Left forelimb (tissue), 1 donor: Measurements from ENCODE around the gene MCHR1.

Experiments used
- DNase-seq: peaks from one replicate; pipeline ENCODE4 v3.0.0-alpha.2; 2018; ENCODE audit warnings: low spot score

MCHR1 gene, protein sequence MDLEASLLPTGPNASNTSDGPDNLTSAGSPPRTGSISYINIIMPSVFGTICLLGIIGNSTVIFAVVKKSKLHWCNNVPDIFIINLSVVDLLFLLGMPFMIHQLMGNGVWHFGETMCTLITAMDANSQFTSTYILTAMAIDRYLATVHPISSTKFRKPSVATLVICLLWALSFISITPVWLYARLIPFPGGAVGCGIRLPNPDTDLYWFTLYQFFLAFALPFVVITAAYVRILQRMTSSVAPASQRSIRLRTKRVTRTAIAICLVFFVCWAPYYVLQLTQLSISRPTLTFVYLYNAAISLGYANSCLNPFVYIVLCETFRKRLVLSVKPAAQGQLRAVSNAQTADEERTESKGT

DNA sequence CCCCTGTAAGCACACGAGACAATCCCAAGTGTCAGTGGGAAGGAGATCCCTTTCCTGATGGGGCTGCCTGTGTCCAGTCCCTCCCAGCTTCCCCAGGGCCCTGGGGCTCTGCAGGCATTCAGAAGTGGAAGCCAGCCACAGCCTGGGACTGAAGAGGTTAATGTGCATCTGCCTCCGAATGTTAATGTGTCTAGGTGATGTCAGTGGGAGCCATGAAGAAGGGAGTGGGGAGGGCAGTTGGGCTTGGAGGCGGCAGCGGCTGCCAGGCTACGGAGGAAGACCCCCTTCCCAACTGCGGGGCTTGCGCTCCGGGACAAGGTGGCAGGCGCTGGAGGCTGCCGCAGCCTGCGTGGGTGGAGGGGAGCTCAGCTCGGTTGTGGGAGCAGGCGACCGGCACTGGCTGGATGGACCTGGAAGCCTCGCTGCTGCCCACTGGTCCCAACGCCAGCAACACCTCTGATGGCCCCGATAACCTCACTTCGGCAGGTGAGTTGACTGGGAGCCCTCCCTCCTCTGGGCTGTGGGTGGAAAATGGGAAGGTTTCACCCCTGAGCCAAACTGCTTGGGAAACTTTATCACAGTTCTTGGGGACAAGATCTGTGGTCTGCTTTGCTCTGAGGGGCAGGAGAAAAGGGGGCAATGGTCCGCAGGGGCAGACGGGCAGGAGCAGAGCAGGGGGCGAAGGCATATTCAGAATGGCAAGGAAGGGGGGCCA lies at the start of gene MCHR1:
TSS of gene MCHR1 (plus strand) at position 236 of the 715 bp plus-strand sequence. CDS start at position 405, 169 bp downstream.
- DNase-seq, result no peak

DNA sequence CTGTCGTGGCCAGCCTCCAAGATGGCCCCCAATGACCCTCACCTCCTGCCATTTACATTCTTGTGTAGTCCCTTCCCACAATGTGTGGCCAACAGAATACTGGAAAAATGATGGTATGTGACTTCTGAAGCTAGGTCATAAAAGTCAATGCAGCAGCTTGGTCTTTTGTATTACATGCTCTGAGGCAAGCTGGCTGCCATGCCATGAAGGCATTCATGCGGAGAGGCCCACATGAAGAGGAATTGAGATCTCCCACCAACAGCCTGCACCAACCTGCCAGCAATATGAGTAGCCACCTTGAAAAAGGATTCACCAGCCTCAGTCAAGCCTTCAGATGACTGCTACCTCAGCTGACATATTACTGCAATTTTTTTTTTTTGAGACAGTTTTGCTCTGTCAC lies 47.4 kb upstream of the MCHR1 start:
- DNase-seq, result no peak

DNA sequence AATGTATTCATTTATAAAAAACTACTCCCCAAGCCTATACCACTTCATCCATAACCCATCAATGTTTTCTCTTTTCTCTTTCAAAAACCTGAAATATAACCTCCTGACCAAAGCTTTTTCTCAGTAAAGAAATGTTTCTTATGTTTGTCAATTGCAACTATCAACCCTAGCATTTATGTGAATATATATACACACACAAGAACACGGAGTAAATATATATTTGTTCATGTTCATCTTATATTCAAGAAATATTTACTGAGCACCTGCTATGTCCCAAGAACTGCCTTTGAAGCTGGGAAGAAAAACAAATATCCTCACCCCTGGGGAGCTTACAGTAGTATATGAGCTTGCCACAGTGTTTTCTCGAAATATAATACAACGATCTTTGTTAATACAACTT lies 46.2 kb upstream of the MCHR1 start:
- no peak for DNase-seq

DNA sequence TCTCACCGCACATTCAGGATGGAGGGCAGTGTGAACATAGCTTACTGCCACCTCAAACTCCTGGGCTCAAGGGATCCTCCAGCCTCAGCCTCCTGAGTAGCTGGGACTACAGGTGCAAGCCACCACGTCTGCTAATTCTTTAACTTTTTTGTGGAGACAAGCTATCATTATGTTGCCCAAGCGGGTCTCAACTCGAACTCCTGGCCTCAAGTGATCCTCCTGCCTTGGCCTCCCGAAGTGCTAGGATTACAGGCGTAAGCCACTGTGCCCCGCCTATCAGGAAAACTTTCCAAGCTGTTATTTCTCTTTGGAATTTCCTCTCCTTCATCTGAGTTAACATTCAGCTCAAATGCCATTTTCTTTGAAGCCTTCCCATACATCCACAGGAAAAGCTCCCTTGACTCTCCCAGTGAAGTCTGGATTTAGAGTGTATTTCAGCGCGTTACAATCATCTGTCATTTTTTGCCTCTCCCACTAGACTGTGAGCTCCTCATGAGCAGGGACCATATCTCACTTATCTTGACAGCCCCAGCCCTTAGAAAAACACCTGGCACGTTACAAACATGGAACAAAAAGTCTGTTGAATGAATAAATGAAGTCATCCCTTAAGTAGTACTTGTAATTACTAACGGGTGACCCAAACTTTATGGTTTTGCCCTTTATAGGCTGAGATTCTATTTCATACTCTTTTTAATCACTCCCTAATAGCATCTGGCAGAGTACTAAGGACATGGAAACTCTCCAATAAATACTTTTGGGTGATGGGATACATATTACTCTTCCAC lies 45.0 kb upstream of the MCHR1 start:
- DNase-seq, result no peak

DNA sequence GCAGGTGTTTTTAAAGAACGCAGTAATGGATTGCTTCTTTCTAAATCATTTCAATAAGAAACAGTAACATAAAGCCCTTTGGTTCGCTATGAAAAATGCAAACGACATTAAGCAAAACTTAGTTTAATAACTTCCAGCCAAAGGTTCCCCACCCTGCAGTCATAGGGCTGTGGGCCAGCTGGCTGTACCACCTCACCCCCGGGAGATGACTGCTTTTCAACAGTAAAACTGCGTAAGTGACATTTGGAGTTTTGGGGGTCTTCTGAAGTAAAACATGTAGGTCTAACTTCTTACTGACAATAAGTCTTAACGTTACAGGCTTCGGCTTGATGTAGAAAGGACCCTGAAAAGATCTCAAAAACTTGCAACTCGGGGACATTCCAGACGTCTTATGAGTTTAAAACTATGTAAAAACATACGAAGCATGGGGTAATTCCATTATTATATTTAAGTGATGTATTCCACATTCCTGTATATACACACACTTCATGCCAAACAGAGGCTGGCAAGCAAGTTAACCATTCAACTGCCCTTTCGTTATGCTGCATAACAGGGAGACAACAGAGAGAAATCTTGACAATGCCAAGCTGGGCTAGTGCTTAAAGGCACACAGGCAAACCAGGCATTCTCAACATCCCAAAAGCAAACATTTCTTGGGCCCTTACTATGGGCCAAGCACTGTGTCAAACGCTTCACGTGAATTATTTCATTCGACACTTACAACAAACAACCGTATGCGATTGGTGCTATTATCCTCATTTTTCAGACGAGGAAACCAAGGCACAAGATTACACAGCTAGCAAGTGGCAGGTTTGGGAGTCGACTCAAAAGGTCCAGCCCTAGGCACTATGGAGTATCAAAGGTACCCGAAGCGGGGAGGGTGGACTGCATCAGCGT lies 44.0 kb upstream of the MCHR1 start:
- DNase-seq, result no peak

DNA sequence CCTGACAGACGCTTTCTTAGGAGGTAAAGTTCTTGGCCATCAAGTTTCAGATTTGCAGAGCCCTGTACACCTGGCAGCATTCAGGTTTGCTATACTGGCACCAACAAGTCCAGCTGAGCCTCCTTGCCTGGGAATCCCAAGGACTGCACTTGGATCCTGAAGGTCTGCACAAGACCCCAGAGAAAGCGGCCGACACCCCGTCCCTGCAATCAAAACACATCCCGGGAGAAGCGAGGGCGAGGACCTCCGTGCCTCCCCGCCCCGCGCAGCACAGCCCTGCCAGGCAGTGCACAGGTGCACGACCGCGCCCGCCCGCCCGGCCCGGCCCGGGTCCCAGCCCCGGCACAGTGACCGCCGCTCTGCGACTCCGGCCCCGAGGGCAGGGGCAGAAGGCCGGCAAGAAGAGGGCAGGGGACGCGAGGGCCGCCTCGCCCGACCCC lies 43.3 kb upstream of the MCHR1 start:
- DNase-seq, result no peak

DNA sequence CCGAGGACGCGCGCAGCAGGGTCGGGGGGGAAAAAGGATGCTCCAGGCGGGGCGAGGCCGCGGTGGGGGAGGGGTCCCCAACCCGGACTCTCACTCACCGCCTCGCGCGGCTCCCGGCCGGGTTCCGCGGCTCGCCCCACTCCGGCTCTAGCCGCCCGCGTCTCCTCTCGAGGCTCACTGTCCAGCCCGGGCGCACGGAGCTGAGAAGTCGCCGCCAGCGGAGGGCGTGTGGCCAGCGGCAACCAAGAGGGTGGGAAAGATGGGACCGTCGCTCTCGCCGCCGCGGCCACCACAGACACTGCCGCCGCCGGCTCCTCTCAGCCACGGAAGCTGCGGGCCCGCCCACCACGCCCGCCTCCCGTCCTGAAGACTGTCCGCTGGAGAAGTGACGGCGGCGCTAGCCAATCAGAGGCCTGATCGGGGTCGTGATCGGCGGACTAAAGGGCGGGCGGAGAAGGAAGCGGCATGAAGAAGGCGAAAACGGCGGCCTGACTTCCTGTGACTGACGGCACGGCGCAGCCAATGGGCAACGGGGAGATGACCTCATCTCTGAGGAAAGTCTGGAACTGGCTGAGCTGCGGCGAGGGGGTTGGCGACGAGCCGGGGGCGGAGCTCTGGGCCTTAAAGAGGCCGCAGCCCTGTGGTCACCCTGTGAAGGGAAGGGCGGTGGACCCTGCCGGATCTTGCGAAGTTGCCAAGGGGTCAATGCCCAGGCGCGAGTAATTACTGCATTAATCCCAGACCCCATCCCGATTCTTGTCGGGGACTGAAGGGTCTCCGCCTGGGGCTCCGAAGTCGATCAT lies 42.7 kb upstream of the MCHR1 start, which contains the start of gene MRTFA:
TSS of gene MRTFA (minus strand) at position 340 of the 803 bp plus-strand sequence.
- peak; percentile 100 for DNase-seq

DNA sequence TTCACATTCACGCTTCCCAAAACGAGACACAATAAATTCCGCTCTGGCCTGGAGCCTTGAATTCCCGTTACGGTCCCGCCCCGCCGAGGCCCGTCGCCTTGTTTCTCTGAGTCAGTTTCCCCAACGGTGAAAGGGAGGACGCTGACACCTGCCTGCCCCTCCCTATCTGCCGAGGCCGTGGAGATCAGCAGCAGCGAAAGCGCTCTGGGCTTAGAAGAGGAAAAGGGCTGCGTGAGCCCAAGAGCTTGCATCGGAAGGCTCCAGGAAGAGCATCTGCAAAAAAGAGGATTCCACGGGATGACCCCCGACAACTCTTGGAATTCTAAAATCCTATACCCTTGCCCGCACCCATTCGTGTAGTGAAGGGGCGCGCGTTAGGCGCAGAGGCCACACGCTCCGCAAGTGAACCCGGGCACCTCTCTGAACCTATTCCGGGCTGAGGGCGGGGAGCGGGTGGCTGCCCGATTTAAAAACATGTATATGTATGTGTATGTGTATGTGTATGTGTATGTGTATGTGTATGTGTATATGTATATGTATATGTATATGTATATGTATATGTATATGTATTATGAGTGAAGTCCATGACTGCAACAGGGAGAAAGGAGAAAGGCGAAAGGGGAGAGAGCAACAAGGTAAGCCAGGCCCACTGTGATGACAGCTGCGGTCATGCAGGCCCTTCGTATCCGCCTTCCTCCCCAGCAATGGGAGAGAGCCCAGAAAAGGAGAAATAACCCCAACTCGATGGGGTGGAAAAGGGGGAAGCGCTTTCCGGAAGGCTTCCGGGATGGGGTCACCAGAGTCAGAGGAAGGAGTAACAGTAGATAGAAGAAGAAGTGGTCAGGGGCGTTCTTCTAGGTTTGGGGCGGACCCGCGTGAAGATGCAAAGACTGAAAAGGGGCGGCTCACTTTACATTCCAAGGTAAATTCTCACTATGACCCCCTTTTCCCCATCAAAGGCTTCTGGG lies 41.8 kb upstream of the MCHR1 start:
- DNase-seq, result no peak

DNA sequence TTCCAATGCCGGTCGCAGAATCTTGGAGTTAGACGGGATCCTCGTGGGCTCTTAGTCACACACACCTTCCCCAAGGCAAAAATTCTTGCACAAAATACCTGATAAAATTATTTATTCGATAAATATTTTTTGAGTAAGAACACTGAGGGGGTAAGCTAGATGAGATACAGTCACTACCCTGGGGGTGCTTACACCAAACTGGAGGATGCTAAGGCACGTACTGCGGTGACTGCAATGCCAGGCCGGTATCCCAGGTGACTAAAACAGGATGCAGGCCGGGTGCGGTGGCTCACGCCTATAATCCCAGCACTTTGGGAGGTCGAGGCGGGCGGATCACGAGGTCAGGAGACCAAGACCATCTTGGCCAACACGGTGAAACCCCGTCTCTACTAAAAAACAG lies 41.0 kb upstream of the MCHR1 start:
- DNase-seq, result no peak

DNA sequence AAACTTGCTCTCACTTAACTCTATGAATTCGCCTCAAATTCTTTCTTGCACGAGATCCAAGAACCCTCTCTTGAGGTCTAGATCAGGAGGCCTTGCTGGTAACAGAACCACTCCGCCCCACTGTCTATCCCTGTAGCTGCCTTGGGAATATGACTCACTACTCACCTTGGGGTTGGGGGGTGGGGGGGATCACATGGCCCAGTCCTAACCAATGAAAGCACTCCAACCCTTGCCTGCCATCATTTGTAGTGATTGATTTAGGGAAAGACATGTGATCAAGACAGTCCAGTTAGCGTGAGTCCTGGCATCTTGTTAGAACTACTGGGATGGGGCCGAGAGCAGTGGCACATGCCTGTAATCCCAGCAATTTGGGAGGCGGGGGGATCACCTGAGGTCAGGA lies 38.0 kb upstream of the MCHR1 start:
- DNase-seq, result no peak

DNA sequence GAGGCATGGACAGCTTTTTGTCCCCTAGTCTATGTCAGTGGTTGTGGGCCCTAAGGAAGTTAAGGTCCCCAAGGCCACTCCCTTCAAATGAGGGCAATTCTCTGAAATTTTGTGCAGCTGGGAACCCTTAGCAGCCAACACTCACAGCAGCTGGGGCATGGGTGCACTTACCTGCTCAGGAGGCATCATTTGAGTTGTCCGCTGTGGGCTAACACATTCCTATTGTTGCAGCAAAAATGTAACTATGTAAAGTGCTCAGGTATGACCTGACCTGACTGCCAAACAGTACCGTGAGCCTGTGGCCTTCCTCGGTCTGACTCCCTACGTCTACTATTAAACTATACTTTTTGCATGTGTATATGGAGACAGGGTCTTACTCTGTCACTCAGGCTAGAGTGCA lies 37.0 kb upstream of the MCHR1 start:
- no peak for DNase-seq

DNA sequence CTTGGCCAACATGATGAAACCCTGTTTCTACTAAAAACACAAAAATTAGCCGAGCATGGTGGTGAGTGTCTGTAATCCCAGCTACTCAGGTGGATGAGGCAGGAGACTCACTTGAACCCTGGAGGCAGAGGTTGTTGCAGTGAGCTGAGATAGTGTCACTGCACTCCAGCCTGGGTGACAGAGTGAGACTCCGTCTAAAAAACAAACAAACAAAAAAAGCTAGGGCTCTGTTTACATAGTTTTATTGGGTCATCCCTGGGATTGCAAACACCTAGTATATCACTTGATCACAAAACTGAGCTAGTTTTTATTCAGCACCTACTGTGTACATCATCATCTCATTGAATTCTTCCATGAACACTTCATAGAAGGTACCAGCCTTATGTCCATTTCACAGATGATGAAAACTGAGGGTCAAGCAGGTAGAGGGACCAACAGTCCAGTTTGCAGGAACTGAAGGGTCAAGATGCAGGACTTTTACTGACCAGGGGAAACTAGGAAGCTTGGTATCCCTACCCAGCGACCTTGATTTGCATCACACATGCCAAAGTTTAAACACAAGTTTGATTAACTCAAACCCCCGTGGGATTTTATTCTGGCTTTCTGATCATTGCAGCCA lies 33.6 kb upstream of the MCHR1 start:
- DNase-seq, result no peak

DNA sequence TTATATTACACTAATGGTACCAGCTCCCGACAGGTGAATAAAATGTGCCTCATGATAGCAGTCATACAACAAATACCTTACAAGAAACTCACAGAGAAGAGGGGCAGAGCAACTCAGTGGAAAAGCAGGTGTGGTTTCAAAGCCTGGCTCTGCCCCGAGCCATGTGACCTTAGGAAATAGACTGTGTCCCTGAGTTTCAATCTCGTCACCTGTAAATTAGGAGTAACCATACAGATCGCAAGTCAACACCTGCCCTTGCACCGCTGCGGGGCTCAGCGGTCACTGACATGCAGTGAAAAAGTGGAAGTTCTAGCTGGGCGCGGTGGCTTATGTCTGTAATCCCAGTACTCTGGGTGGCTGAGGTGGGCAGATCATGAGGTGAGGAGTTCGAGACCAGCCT lies 30.9 kb upstream of the MCHR1 start:
- DNase-seq, result no peak

DNA sequence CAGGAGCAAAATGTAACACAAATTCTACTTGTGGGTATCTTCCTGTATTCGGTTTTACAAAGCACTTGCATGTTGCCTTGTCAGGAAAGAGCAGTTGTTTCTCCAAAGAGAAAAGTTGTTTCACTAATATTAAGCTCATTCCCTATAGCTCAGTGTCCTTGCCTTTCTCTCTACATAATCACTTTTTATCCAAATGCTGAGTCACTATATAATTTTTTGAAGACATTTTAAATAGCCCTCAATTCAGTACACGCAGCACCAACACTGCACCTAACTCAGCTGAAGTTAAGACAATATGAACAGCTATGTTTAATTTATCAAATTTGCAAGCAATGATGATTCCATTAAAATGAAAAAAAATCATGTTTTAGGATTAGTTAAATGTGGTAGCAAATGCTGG lies 28.2 kb upstream of the MCHR1 start:
- DNase-seq, result no peak

DNA sequence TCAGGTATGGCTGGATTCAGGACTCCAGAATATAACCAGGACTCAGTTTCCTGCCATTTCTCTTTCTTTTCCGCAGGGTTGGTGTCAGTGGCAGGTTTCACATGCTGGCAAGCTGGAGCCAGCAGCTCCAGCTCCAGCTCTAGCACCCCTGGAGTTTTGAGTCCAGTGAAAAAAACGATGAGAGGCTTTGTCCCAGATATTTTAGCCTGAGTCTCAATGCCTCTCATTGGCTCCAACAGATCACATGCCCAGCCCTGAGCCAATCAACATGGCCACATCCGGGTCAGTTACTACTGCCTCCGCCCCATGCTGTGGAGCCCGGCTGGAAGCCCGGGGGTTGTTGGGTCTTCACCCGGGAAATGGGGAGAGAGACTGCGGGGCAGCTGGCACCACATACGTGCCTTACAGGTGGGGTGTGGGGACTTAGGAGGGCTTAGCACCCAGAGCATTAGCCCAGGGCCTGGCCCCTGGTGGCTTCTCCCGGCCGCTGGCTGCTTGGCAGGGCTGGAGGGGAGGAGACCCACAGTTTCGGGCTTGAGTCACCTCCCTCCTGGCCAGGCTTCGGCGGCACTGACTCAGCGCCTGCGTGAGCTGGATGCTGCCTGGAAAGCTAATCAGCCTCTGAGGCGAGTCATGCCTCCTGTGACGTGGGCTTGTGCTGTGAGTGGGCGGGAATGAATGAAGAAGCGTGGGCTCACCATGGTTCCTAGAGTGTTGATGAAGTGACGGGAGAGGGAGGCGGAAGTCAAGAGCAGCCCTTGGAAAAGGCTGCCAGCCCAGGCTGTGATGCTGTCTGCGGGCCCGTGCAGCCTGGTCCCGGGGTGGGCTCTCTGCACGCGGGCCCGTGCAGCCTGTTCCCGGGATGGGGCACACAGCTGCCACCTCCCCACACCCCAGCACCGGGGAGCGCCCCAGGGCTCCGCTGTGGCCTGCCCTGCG lies 27.5 kb upstream of the MCHR1 start:
- DNase-seq, result peak; percentile 96

DNA sequence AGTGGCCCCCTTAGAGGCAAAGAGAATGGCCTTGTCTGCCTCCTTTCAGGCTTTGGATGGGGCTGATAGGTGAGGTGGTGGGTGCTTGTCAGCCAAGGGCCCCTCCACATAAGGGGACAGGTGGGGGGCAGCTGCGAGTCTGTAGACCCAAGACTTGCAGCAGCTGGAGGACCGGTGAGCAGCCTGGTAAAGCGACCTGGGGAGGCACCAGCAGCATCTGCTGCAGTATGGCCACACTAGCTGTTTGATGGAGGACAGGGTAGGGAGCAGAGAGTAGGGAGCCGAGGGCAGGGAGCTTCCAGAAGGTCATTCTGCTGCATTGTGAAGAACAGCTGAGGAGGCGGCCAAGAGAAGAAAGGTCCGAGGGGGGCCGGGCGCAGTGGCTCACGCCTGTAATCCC lies 25.9 kb upstream of the MCHR1 start:
- DNase-seq, result no peak

DNA sequence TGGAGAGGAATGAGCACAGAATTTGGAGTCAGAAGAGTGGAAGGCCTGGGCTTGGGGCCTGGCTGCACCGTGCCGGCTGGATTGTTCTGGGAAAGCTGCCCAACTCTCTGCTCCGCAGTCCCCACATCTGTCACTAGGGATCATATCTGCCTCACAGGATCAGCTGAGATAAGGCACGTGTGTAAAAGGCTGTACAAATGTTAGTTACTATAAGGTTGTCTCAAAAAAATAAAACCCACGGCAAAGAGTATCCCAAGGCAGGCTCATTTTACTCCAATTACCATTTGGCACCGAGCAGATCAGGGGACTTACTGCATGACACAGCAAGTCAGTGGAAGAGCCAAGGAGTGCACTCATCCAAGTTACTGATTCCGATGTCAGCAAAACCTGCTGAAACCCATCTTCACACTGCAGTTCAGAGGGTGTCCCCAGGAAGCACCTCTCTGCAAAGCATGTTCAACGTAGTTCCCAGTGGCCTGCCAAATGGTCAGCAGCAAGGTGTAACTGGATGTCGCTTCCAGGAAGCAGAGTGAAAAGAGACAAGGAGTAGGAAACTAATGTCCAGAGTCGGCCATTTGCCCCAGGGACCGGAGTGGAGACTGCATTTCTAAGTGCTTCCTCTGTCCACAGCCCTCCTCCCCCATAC lies 24.6 kb upstream of the MCHR1 start:
- peak; percentile 85 for DNase-seq
